22Rv1 (cell line): Measurements from ENCODE around the gene FGF3.

Experiments
- ZFX ChIP-seq: fragments of 450-650 bp; IDR thresholded peaks from 2 replicates; pipeline ENCODE4 v1.6.1; 2017; ENCODE audit warnings: antibody characterized with exemption, borderline replicate concordance
- TF ChIP-seq, protein P1 (sequence below): fragments of 450-650 bp; IDR thresholded peaks from 2 replicates; pipeline ENCODE4 v1.5.1; 2017; ENCODE audit warnings: mild to moderate bottlenecking

DNA sequence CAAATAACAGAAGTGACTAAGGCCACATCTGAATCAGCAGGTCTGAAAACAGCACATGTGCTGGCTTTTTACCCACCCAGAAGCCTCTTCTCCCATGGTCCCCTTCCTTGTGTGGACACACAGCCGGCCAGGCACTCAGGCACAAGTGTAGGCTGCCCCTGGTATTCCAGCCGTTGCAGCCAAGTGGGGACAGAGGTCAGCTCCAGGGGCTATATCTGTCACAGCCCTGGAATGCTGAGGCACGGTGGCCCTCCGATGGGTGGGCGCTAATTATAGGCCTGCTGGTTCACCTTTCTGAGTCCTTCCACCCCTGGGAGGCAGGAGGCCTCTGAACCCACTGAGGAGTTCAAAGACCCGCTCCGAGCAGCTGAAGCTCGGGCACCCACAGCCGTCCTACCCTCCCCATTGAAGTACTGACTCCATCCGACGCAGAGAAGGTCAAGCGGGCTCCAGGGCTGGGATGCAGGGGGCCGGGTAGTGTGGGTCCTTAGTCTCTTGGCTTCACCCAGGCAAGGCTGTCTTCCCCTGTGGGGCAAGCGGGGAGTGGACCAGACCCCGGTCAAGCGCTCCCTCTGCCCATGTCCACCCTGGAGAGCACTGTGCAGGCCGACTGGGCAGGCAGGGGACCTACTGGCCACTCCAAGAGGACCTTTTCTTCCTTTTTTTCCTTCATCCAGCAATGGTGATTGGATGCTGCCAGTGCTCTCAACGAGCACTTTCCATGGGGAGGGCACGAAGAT is 14.3 kb downstream of the FGF3 start:
- TF ChIP-seq, protein P1, sequence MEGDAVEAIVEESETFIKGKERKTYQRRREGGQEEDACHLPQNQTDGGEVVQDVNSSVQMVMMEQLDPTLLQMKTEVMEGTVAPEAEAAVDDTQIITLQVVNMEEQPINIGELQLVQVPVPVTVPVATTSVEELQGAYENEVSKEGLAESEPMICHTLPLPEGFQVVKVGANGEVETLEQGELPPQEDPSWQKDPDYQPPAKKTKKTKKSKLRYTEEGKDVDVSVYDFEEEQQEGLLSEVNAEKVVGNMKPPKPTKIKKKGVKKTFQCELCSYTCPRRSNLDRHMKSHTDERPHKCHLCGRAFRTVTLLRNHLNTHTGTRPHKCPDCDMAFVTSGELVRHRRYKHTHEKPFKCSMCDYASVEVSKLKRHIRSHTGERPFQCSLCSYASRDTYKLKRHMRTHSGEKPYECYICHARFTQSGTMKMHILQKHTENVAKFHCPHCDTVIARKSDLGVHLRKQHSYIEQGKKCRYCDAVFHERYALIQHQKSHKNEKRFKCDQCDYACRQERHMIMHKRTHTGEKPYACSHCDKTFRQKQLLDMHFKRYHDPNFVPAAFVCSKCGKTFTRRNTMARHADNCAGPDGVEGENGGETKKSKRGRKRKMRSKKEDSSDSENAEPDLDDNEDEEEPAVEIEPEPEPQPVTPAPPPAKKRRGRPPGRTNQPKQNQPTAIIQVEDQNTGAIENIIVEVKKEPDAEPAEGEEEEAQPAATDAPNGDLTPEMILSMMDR: no peak
- TF ChIP-seq ZFX: no peak
